SK-N-MC (cell line): ENCODE results near the gene UNKL.

Experiments
- EZH2 ChIP-seq: fragments of 200-600 bp; sonication (generic); IDR thresholded peaks from one replicate; pipeline ENCODE4 v1.6.1; 2017; ENCODE audit warnings: antibody characterized with exemption
- FOXP2 ChIP-seq: optimal IDR thresholded peaks from 2 replicates; pipeline ENCODE3; 2011; ENCODE audit warnings: mild to moderate bottlenecking, moderate library complexity; ENCODE audit not compliant: insufficient read depth; ENCODE audit errors: extremely low read length, control extremely low read depth
- POLR2AphosphoS5 ChIP-seq: IDR thresholded peaks from 2 replicates; pipeline ENCODE4 v1.6.1; 2012; ENCODE audit warnings: mild to moderate bottlenecking, low read depth, low read length, borderline replicate concordance

DNA sequence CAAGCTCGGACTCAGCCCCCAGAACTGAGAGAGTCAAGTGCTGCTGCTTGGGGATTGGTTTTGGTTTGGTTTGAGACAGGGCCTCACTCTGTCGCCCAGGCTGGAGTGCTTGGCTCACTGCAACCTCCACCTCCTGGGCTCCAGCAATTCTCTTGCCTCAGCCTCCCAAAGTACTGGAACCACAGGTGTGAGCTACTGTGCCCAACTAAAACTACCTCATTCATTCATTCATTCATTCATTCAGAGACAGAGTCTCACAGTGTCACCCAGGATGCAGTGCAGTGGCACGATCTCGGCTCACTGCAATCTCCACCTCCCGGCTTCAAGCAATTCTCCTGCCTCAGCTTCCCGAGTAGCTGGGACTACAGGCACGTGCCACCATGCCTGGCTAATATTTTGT lies 24.7 kb downstream of the UNKL start:
- TF ChIP-seq EZH2, result no peak
- TF ChIP-seq POLR2AphosphoS5, result no peak
- no peak for TF ChIP-seq FOXP2
